HG03565 (cell line): ENCODE data around the gene SEMG1.

Experiments used
- ATAC-seq: cut with Tn5 transposase; IDR thresholded peaks from one replicate; pipeline ENCODE4 v1.9.1; 2021; ENCODE audit warnings: mild to moderate bottlenecking, moderate library complexity; ENCODE audit not compliant: unreplicated experiment

SEMG1 gene

DNA sequence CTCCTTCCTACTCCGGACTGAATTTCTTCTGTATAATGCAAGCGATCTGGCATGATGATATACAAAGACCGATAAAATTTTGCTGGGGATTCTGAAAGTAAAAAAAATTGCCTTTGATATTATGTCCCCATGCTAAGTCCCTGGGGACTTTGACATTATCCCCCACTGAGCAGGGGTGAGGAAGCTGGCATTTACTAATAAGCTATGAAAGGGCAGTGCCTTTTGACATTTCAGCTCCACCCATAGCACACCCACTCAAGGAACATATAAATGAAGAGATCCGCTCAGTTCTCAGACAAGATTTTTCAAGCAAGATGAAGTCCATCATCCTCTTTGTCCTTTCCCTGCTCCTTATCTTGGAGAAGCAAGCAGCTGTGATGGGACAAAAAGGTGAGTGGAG is 14.2 kb downstream of the SEMG1 start, which contains the start of gene SEMG2:
SEMG2 (plus strand) TSS at position 298 of the 400 bp plus-strand sequence; CDS start at position 315, 17 bp downstream.
- ATAC-seq, result no peak

DNA sequence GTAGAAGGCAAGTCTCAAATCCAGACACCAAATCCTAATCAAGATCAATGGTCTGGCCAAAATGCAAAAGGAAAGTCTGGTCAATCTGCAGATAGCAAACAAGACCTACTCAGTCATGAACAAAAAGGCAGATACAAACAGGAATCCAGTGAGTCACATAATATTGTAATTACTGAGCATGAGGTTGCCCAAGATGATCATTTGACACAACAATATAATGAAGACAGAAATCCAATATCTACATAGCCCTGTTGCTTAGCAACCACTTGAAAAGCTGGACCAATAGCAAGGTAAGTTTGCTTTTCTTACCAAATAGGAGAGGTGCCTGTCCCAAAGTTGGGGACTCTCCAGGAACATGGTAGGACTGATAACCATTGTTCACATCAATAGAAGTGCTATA is 16.3 kb downstream of the SEMG1 start:
- ATAC-seq, result no peak

DNA sequence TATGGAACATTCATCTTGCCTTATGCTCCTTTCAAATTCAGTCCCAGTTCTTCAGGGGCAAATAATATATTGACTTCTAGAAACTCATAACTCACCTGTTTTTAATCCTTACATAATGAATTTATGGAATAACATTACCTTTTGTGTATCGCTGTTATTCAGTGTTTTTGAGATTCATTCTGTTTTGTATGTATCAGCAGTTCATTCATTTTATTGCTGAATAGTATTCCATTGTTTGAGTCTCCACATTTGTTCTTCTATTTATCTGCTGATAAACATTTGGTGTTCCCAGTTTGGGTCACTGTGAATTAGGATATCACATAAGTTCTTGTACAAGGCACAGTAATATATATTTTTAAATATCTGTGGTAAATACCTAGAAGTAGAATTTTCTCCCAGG is 19.5 kb downstream of the SEMG1 start:
- no peak for ATAC-seq

DNA sequence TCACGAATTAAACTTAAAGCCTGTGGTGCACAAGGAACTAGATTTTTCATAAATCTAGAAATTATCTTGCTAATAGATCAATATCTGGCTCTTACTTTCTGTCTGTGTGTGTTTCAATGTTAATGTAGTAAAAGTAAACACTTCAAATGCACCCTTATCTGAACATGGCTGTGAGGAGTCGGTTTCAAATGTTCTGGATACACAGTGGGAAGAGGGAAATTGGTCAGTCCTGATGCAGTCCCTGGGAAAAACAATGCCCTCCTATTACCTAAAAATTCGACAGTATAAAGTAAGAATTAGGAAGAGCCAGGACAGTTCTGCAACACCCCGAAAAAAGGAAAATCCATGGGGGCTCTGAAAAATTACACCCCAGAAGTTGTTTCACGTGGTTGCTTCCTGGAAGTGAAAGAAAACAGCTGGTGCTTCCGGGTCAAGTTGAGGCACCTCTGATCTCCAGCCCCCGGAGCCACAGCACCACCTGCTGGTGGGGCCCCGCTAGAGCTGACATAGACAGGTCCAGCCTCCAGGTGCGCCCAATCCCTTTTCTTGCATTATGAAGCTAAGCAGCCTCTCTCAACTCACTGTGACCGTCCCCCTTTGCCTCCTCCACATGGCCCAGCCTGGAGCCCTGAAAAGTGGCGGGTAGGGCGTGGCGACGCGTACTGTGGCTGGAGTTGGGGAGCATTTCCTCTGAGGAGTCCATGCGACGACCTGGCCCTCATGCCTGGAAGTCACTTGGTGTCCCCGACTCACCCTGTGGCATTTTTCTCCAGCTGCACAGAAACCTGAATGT is 22.6 kb downstream of the SEMG1 start:
- ATAC-seq, result no peak

DNA sequence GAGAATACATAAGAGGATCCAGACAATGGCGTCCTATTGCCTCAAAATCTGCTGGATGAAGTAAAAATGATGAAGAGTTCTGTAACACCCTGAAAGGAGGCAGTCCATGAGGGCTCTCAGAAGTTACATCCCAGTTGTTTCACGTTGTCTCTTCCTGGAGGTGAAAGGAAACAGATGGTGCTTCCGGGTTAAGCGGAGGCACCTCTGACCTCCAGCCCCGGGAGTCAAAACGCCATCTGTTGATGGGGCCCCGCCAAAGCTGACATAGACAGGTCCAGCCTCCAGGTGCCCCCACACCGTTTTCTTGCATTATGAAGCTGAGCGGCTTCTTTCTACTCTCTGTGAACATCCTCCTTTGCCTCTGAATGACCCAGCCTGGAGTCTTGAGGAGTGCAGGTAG is 23.8 kb downstream of the SEMG1 start:
- no peak for ATAC-seq

DNA sequence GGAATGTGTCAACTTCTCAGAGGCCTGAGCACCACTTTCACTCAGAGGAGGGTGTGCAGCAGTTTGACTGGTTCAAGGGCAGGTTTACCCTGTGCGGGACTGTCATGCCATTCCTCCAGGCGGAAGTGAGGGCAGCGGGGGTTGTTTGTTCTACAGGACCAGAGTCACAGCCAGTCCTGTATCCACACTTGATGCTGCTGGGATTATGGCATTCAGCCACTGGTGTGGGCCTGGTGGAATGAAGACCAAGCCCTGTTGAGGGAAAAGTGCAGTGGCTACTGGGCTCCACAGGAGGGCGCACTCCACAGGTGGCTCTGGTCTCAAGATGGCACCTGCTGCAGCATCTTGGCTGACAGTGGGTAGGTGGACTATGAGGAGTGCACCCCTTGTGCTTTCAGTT is 29.2 kb downstream of the SEMG1 start:
- ATAC-seq, result no peak

DNA sequence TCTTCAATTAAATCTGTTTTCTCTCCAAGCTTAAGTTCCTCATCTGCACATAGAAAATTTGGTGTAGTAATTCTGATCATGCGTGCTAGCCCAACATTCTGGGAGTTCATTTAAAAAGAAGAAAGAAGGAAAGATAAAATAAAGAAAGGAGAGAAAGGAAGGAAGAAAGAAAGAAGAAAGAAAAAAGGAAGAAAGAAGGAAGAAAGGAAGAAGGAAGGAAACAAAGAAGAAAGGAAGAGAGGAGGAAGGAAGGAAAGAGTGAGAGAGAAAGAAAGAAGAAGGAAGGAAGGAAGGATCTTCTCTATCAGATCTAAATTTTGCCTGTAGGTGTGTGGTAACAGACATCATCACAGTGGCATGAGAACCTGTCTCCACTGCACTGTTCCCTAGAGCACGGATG is 31.3 kb downstream of the SEMG1 start:
- no peak for ATAC-seq

DNA sequence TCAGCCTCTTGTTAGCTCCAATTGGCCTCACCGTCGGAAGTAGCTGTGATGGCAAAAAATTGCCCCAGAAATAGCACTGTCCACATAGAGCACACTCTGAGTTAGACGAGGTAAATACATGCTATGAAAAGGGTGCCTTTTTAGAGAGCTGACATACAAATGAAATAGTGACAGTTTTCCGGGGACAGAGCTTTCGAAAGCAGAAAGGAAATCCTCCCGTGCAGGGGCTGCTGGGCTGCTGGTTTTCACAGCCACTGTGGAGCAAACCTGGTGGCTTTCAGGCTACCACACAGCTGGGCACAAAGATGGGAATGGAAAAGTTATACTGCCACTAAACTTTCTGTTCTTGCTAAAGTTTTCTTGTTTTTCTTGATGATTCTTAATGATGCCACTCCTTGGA is 39.3 kb downstream of the SEMG1 start:
- no peak for ATAC-seq

DNA sequence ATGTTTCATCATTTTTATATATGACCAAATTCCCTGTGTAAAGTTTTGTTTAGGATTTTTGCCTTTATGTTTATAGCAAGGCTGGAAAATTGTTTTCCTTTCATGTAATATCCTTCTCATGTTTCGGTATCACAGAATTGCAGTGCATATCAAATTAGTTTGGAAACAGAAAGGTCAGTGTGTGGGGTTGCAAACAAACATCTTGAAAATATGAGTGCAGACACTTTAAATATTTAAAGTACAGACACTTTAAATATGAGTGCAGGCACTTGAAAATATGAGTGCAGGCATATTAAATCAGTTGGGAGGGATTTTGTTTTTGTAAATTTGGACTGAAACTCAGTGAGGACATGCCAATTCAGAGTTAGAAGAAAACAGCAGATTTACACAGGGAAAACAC is 41.0 kb downstream of the SEMG1 start:
- no peak for ATAC-seq

DNA sequence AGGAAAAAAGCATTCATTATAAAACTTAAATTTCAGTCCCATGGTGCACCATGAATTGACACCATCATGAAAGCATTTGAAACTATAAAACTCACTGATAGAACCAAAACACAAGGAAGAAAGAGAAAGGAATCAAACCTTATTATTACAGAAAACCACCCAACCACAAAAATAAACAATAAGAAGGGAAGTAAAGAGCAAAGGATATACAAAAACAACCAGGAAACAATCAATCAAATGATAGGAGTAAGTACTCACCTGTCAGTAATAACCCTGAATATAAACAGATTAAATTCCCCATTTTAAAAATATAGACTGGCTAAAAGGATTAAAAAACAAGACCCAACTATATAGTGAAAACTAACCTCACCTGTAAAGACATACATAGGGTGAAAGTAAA is 41.8 kb downstream of the SEMG1 start:
- ATAC-seq, result no peak

DNA sequence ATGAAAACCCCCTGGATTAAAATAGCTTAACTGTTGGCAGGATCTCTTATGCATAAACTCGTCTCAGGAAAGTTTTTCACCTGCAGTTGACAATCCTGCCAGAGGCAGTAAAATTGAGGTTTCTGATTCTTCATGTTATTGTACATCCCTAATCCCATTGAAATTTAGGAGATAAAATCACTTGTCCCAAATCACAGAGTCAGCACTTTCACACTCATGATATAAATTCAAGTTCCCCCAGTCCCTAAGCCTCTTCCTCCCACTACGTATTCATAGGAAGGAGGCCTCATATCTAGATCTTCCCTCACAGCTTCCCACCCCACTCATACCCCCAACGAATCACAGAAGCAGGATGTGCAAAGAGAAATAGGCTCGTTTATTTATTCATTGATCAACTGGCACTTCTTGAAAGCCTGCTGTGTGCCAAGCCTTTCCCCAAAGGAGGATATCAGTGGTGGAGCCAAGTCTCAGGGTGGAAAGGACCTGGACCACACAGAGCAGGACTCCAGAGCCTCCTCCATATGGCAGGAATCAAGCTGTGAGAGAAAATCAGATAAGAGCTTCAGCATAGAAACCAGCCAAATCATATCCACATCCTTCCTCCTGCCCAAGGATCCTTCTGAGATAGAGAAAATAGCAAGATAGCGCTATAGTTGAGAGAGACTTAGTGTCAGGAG is 45.2 kb downstream of the SEMG1 start:
- ATAC-seq, result no peak

DNA sequence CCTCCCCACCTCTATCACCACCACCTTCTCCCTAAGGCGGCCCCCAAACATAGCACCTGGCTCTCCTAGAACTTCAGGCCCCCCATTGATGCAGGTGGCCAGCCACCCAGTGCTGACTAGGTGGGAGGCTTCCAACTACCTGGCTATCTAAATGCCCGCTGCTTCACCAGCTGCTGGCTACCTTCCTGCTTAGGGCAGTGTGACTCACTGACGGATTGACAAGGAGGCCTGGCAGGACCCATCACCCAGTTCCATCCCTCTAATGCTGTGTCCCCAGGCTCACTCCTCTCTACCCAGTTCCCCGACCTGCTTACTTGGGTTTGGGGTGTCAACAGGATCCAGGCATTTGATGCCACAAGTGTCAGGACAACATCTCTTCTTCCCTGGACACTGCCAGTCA is 46.4 kb downstream of the SEMG1 start:
- no peak for ATAC-seq

DNA sequence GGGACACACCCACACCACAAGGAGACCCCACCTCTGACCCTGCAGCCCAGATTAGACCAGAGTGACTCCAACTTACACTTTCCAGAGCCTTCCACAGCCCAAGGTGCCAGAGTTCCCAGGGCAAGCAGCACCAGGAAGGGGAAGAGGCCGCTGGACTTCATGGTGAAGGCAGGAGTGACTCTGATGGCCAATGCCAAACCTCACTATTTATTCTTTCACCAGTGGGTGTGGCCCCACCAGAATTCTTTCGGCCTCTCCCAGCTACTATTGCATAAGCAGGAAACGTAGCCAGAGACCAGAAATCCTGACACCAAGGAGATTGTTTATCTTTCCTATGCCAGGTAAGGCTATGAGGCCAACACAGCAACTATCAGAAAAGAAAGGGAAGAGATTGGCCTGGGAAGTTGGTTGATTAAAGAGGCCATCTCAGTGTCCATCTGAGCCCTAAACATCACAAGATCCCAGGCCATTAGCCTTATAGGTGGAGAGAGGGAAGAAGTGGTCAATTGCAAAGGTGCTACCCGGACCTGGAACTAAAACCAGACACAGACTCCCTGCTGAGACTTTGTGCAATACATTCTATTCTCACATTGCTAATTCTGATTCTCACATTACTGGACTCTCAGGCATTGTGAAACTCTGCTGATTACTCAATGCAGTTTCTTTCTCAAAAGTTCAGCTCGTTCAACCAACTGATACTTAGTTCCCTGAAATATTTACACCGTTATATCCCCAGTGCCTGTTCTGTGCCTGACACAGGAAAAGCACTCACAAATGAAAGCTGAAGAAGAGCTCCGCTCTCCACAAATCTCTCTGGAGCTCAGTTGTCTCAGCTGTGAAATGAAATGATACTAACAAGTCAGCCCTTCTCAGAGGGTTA is 47.8 kb downstream of the SEMG1 start, which contains the start of gene SLPI:
SLPI (minus strand) TSS at position 182 of the 880 bp plus-strand sequence; CDS start at position 161, 21 bp downstream.
- no peak for ATAC-seq

DNA sequence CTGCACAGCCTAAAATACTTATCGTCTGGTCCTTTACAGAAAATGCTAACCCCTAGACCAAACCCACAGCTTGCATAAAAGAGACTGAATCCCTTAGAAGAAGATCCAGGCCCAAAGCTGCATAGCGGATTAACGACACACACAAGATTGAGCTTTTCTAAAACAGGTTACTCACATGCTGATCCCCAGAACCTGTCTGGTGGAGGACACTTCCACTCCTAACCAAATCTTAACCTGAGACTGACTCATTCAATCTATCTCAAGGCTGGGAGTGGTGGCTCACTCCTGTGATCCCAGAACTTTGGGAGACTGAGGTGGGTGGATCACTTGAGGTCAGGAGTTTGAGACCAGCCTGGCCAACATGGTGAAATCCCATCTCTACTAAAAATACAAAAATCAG is 50.3 kb downstream of the SEMG1 start:
- no peak for ATAC-seq

DNA sequence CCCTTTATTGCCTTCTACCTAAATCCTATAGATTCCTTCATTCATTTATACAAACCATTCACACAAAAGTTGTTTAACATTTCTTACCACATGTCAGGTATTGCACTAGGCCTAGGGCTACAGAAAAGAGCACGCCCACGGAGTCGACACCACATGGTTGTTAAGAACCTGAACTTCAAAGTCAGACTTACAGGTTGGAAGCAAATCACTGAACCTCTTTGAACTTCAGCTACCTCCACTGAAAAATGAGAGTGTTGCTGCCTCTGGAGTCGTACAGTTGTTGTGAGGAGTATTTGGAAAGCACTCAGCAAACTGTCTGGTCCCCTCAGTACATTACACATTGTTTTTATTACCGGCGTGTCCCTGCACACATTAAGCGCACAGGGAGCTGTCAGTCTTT is 50.9 kb downstream of the SEMG1 start:
- ATAC-seq, result no peak

DNA sequence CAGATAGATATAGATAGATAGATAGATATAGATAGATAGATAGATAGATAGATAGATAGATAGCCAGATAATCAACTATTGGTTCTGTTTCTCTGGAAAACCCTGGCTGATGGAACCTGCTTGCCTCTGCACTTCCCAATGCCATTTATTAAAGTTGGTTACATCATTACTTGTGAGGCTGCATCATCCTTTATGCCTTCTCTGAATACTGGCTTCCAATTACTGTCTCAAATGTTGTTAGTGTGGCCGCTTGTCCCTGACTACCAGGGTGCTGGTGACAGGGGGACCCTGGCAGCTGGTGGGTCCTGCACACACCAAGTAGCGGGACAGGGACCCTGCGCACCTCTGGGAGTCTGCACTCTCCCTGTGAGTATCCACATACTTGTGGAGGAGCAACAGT is 51.4 kb downstream of the SEMG1 start:
- no peak for ATAC-seq

DNA sequence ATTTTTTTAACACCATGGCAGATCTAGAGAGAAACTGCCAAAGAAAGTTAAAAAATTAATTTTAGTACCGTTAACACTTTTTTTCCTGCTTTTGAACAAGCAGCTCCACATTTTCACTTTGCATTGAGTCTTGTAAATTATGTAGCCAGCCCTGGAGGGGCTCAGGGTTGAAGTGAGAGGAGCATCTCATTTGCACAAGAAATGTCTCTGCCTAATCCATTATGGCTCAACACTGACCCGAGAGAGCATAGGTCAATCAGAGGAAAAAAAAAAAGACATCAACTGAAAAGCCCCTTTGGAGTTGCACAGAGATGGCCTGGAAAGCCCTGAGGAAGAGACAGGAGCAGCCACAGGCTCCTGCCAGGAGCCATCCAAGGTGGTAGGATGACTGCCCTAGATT is 51.8 kb downstream of the SEMG1 start:
- no peak for ATAC-seq
